ENCODE measurements around the gene LCE3A.

DNA sequence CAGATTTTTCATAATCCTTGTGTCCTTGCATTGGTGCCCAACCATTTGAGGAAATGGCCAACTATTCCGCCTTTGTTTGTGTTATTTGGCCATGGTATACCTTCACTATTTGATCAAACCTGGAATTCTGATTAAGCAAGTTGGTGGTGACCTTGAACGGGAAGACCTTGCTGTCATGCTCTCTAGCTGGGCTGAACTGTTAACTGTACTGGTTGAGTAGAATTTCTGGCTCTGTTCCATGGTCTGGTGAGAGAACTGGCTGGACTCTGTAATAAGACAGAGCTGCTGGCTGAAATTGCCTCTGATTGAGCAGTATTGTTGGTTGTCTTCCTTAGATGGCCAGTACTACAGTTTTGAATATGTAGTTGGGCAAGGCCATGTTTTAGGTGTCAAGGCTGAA lies 25.9 kb downstream of the LCE3A start:
- TF ChIP-seq, protein P1, sequence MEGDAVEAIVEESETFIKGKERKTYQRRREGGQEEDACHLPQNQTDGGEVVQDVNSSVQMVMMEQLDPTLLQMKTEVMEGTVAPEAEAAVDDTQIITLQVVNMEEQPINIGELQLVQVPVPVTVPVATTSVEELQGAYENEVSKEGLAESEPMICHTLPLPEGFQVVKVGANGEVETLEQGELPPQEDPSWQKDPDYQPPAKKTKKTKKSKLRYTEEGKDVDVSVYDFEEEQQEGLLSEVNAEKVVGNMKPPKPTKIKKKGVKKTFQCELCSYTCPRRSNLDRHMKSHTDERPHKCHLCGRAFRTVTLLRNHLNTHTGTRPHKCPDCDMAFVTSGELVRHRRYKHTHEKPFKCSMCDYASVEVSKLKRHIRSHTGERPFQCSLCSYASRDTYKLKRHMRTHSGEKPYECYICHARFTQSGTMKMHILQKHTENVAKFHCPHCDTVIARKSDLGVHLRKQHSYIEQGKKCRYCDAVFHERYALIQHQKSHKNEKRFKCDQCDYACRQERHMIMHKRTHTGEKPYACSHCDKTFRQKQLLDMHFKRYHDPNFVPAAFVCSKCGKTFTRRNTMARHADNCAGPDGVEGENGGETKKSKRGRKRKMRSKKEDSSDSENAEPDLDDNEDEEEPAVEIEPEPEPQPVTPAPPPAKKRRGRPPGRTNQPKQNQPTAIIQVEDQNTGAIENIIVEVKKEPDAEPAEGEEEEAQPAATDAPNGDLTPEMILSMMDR (IDR thresholded peaks at IDR 0.05; ENCODE audit: low read length), result no peak
- TF ChIP-seq EZH2 (IDR thresholded peaks at IDR 0.05; ENCODE audit: borderline replicate concordance, low read length), result no peak

Data from OCI-LY1 (cell line).